Measurements from ENCODE around the gene DTNBP1. TPM values are rescaled to one million over a fixed set of nuclear protein-coding genes. Genes with fewer than 3 reads are reported as not detected.
A peak's percentile ranks its signal among the peaks of the same experiment; 100 is the strongest.

The DTNBP1 gene
- total and polyA plus RNA-seq, 2 experiments from 2014 or later = 9.2 to 41.6 TPM

DNA sequence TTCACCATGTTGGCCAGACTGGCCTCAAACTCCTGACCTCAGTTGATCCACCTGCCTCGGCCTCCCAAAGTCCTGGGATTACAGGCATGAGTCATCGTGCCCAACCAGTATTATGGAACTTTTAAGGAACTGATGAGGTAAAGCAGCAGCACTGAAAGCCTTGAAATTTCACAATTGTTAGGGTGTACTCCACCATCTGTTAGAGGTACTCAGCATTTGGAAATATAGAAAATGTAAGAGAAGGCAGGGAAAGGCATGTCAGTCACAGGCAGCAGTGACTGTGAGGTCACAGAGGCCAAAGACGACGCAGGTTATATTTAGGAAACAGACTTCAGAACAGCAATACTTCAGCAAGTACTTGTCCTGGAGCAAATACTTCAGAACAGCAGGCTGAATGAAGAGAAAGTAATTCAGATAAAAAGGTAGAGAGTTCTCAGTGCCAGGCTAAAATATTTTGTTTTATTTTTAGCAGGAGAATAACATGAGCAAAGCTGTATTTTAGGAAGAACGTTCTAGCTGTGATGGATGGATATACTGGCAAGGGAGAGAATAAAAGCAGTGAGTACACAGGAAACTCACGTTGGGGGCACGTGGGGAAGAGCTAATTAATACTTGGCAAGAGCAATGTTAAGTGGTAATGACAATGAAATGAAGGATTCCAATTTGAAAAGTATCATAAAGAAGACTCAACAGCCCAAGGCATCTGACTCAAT is 67.2 kb downstream of the DTNBP1 start:
- H3K36me3 ChIP-seq = no peaks in the 10 kb centered on the region
- TF ChIP-seq, protein P1, sequence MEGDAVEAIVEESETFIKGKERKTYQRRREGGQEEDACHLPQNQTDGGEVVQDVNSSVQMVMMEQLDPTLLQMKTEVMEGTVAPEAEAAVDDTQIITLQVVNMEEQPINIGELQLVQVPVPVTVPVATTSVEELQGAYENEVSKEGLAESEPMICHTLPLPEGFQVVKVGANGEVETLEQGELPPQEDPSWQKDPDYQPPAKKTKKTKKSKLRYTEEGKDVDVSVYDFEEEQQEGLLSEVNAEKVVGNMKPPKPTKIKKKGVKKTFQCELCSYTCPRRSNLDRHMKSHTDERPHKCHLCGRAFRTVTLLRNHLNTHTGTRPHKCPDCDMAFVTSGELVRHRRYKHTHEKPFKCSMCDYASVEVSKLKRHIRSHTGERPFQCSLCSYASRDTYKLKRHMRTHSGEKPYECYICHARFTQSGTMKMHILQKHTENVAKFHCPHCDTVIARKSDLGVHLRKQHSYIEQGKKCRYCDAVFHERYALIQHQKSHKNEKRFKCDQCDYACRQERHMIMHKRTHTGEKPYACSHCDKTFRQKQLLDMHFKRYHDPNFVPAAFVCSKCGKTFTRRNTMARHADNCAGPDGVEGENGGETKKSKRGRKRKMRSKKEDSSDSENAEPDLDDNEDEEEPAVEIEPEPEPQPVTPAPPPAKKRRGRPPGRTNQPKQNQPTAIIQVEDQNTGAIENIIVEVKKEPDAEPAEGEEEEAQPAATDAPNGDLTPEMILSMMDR (IDR thresholded peaks at IDR 0.05; ENCODE audit: low read depth, low read length) = no peak
- no peak overlapping the region for H3K4me3 ChIP-seq
- peaks cover 44% of the 10 kb centered on the region for H3K4me1 ChIP-seq (ENCODE audit: low read depth)
- no peaks in the 10 kb centered on the region for H3K27me3 ChIP-seq
- H3K9me3 ChIP-seq (ENCODE audit: low read depth) = no peaks in the 10 kb centered on the region
- peak overlapping the region; percentile 84 for H3K27ac ChIP-seq
- peak; percentile 47 to 52 for DNase-seq (ENCODE audit: low read depth in 1 of 2, low spot score in 1 of 2)

DNA sequence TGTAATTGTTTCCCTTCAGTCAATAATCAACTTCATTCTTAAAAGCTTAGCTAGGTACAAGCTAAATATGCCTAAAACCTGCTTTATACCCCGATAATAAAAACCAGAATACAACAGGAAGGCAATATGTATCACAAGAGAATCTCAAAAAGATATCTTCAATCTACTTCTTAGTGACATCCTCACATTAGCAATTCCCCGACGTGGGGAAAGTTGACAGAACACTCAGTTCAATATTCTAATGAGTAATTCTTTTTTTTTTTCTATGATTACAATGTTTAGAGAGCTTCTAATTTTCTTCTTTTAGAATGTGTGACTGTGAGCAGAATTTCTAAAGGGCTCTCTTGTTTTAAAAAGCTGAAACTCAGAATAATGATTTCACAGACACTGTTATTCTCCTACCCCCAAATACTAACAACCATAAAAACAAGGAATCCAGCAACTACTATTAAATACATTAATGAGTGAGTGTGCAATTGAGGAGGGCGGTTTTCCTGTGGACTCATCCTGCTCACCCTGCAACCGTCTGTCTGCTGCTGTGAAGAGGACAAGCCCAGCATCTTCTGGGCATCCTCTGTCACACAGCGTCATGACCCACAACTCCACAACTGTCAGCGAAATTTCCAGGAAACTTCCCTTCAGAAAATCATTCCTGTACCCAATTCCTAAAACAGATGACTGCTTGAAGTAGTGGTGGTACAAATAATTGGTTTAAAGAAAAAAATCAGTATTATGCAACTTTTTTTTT is 68.1 kb downstream of the DTNBP1 start:
- H3K4me1 ChIP-seq (ENCODE audit: low read depth) = peaks cover 36% of the 10 kb centered on the region
- no peaks in the 10 kb centered on the region for H3K36me3 ChIP-seq
- DNase-seq (ENCODE audit: low read depth in 1 of 2, low spot score in 1 of 2) = no peak
- no peaks in the 10 kb centered on the region for H3K9me3 ChIP-seq (ENCODE audit: low read depth)
- no peak overlapping the region for H3K4me3 ChIP-seq
- H3K27ac ChIP-seq = peak overlapping the region; percentile 30
- no peaks in the 10 kb centered on the region for H3K27me3 ChIP-seq
- TF ChIP-seq, protein P1 (IDR thresholded peaks at IDR 0.05; ENCODE audit: low read depth, low read length) = no peak

DNA sequence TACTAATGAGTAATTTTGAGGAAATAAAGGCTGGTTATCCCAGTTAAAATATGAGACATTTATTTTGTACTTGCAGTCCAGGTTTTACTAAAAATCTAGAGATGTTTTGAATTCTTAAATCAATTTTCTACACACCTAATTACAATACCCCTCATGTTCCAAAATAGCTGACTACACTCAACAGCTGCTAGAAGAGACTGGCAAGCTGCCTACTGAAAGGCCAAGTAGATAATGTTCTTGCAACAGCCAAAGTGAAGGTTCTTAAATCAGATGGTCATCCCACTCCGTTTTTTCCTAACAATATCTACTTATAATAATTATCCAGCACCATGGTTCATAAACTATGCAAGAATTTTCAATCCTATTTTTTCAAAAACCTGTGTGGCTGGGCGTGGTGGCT is 69.0 kb downstream of the DTNBP1 start:
- peak overlapping the region; percentile 44 for H3K27ac ChIP-seq
- peaks cover 34% of the 10 kb centered on the region for H3K4me1 ChIP-seq (ENCODE audit: low read depth)
- TF ChIP-seq, protein P1 (IDR thresholded peaks at IDR 0.05; ENCODE audit: low read depth, low read length) = no peak
- no peak overlapping the region for H3K4me3 ChIP-seq
- peak; percentile 27 to 78 for DNase-seq (ENCODE audit: low read depth in 1 of 2, low spot score in 1 of 2)
- H3K9me3 ChIP-seq (ENCODE audit: low read depth) = no peaks in the 10 kb centered on the region
- H3K27me3 ChIP-seq = no peaks in the 10 kb centered on the region
- H3K36me3 ChIP-seq = no peaks in the 10 kb centered on the region

DNA sequence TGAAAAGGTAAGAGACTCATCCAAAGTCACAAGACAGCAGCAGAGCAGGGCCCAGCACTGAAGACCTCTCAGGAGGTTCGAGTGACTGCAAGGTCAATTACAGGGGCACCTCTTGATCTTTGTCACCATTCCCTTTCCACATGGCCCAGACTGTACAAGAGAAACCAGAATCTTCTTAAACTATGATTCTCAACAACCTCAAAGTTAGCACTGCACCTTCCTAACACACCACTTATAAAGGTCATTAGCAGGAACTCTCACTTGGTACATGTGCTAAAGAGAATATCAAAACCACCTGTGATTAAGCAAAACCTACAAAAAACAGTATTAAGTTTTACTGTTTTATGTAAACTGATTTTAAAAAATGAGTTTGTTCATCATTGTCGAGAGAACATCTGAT is 70.2 kb downstream of the DTNBP1 start:
- H3K27ac ChIP-seq = no peak overlapping the region
- H3K36me3 ChIP-seq = no peaks in the 10 kb centered on the region
- TF ChIP-seq, protein P1 (IDR thresholded peaks at IDR 0.05; ENCODE audit: low read depth, low read length) = no peak
- H3K27me3 ChIP-seq = no peaks in the 10 kb centered on the region
- H3K4me1 ChIP-seq (ENCODE audit: low read depth) = peaks cover 34% of the 10 kb centered on the region
- H3K9me3 ChIP-seq (ENCODE audit: low read depth) = no peaks in the 10 kb centered on the region
- no peak for DNase-seq (ENCODE audit: low read depth in 1 of 2, low spot score in 1 of 2)
- no peak overlapping the region for H3K4me3 ChIP-seq

DNA sequence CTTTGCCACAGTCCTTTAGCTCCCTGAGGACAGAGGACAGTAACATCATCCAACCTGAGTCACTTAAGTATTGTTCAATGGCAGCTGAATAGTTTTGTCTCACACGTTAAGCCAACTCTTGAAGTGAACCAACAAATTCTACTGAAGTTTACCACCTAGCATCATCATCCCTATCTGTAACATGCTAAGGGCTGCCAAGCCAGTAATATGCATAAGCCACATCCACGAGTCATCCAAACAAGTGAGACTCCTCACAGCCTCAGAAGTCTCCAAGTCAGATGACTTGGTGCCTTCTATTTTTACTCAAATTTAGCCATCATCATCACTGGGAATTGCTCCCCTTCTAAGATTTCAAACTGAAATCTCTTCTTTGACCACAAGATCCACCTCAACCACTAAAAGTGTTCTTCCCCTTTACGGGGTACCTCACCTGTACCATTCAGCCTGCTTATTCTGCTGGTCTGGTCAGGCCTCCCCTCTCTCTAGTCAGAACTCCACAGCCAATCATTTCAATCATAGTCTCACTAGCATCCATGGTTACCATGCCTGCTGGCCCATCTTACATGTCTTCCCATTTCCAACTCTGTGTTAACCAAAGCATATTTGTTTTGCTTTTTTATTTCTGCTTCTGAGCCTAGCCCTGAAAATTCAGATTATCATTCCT is 73.7 kb downstream of the DTNBP1 start:
- peak in 1 of 2 donors; percentile 31 for DNase-seq (ENCODE audit: low read depth in 1 of 2, low spot score in 1 of 2)
- H3K4me1 ChIP-seq (ENCODE audit: low read depth) = peaks cover 31% of the 10 kb centered on the region
- H3K27me3 ChIP-seq = no peaks in the 10 kb centered on the region
- H3K36me3 ChIP-seq = no peaks in the 10 kb centered on the region
- TF ChIP-seq, protein P1 (IDR thresholded peaks at IDR 0.05; ENCODE audit: low read depth, low read length) = no peak
- H3K4me3 ChIP-seq = no peak overlapping the region
- no peaks in the 10 kb centered on the region for H3K9me3 ChIP-seq (ENCODE audit: low read depth)
- H3K27ac ChIP-seq = no peak overlapping the region
